Inflammatory macrophage treated with lipopolysaccharide for 4 hours (primary cell): ENCODE data around the gene SLC37A1.

Experiments
- DNase-seq: peaks from one replicate; pipeline ENCODE4 v3.0.0-alpha.2; 2020

The SLC37A1 gene

GRCh38 chr21:42547001-42547905 lies 33.6 kb downstream of the SLC37A1 start:
- DNase-seq = no peak

GRCh38 chr21:42547906-42548365 lies 34.3 kb downstream of the SLC37A1 start:
- no peak for DNase-seq

- no peak for DNase-seq
These were observed 35.2 kb downstream of the SLC37A1 start for GRCh38 chr21:42548687-42549406.

GRCh38 chr21:42550817-42551216 lies 37.2 kb downstream of the SLC37A1 start:
- no peak for DNase-seq

GRCh38 chr21:42552407-42553336 lies 39.0 kb downstream of the SLC37A1 start:
- no peak for DNase-seq

GRCh38 chr21:42553435-42553834 lies 39.8 kb downstream of the SLC37A1 start:
- DNase-seq = no peak

GRCh38 chr21:42554251-42554961 lies 40.8 kb downstream of the SLC37A1 start:
- DNase-seq = no peak

- no peak for DNase-seq
These were observed 42.2 kb downstream of the SLC37A1 start for GRCh38 chr21:42555756-42556438.

GRCh38 chr21:42556476-42556875 lies 42.8 kb downstream of the SLC37A1 start:
- no peak for DNase-seq

GRCh38 chr21:42556960-42557359 lies 43.3 kb downstream of the SLC37A1 start:
- DNase-seq = no peak

- no peak for DNase-seq
These were observed 43.8 kb downstream of the SLC37A1 start for GRCh38 chr21:42557420-42557819.

GRCh38 chr21:42558368-42558767 lies 44.7 kb downstream of the SLC37A1 start:
- DNase-seq = no peak

GRCh38 chr21:42558846-42559245 lies 45.2 kb downstream of the SLC37A1 start:
- DNase-seq = no peak

- no peak for DNase-seq
These were observed 45.7 kb downstream of the SLC37A1 start for GRCh38 chr21:42559326-42559725.

GRCh38 chr21:42560517-42561179 lies 47.0 kb downstream of the SLC37A1 start:
- no peak for DNase-seq

- no peak for DNase-seq
These were observed 48.4 kb downstream of the SLC37A1 start for GRCh38 chr21:42561762-42562650.

- DNase-seq = no peak
These were observed 49.2 kb downstream of the SLC37A1 start for GRCh38 chr21:42562816-42563215.

GRCh38 chr21:42563261-42563660 lies 49.6 kb downstream of the SLC37A1 start:
- no peak for DNase-seq

GRCh38 chr21:42563686-42564085 lies 50.0 kb downstream of the SLC37A1 start:
- peak; percentile 22 for DNase-seq

GRCh38 chr21:42564561-42564971 lies 50.9 kb downstream of the SLC37A1 start:
- DNase-seq = no peak
